HL-60/S4 treated with phorbol 12-myristate 13-acetate at 8.2 ng/mL for 4 days and 3 days (cell line): ENCODE measurements around the gene MRPL36.
"Not testable (repeated sequence)": the region's sequence is repeated elsewhere in the genome, so short reads cannot be mapped to it uniquely, and the experiment has no call there.

Experiments
- in situ Hi-C: fragments of 300-500 bp; cut with MboI; formaldehyde crosslinking; loops from 2 replicates; pipeline ENCODE4 v1.15.0; 2022; ENCODE audit warnings: low sequenced_read_pairs

MRPL36 gene

GRCh38 chr5:1799602-1800471 lies at the start of gene MRPL36:
Gene MRPL36 (minus strand): TSS chr5:1799837. CDS start chr5:1798935, 902 bp downstream.
- in situ Hi-C loops, result no loop called here

DNA sequence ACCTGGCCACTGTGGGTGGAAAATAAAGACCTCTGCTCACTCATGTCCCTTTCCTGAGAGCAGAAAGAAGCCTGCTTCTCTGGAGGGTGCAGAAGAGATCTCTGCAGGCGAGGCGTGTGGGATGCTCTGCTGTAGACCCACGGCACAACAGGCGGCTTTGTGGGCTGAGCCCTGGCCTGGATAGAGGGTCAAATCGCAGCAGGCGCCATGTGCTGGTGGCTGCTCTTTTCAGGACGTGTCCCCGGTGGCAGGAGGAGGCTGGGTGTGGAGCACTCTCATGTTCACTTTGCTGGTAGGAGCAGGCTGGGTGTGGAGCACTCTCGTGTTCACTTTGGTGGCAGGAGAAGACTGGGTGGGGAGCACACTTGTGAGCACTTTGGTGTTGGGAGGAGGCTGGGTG lies 48.0 kb upstream of the MRPL36 start:
- in situ Hi-C loops, result no loop called here

DNA sequence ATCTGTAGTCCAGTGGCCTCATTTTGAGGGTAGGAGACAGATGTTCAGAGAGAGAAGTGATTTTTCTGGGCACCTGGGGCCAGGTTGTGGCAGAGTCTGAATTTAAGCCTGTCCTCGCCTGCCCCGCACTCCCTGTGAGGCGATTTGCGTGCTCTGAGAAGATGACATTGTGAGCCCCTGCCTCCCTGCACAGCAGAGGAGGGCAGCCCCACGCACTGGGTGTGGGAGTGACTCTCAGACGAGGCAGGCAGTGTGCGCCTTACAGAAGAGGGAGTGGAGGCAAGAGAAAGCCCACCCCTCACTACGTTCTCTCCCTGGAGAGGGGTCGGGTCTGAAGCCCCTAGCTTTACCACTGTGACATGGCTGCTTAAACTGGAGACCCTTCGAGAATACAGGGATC lies 47.4 kb upstream of the MRPL36 start:
- in situ Hi-C loops, result no loop called here

GRCh38 chr5:1846583-1846982 lies 46.9 kb upstream of the MRPL36 start:
- in situ Hi-C loops, result no loop called here

GRCh38 chr5:1845696-1846095 lies 46.1 kb upstream of the MRPL36 start:
- in situ Hi-C loops, result no loop called here

- in situ Hi-C loops, result no loop called here
Measured at GRCh38 chr5:1844708-1845436, 45.2 kb upstream of the MRPL36 start.

DNA sequence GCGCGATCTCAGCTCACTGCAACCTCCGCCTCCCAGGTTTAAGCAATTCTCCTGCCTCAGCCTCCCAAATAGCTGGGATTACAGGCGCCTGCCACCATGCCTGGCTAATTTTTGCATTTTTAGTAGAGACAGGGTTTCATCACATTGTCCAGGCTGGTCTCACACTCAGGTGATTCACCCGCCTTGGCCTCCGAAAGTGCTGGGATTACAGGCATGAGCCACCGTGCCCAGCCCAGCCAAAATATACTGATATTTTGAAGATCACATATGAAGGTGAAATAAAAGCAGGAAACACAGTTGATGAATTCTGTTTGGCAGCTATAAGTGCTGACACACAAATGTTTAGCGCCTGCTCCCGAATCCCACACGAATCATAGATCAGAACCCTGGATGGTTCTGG lies 44.1 kb upstream of the MRPL36 start:
- in situ Hi-C loops, result not testable (repeated sequence)

DNA sequence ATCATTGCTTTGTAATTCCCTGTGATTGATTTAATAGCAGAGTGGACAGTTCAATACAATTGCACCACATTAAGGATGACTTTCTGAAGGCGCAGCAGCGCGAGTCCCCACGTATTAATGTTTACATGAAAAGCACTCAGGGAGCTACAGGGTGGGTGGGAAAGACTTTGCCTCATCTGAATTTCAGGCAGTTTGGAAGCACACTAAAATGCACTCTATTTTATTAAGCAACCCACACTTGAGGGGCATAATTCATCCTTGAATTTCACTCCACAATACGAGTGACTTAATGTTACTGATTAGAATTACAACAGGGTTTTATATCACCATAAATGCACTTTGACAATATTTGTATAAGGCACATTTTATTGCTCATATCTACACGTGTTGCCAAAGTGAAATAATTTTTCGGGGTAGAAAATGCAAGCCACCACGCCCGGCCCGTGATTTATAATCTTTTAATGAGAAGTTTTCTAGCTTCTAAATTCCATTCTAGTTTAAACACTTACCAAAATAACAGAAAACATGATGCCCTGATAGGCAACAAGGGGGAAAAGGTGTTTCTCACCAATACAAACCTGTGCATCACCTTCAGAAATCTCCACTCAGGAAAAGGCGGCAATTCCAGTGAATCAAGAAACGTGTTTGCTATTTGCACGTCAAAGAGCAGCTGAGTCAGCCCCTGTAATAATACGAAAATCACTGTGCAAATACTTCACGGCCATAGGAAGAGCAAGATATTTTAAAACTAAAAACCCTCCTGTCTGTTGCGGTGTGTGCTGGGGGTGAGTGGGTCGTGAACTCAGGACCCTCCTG lies 42.6 kb upstream of the MRPL36 start:
- in situ Hi-C loops, result no loop called here

GRCh38 chr5:1840741-1841521 lies 41.3 kb upstream of the MRPL36 start:
- in situ Hi-C loops, result no loop called here

- in situ Hi-C loops, result no loop called here
Measured at GRCh38 chr5:1840071-1840547, 40.5 kb upstream of the MRPL36 start.

DNA sequence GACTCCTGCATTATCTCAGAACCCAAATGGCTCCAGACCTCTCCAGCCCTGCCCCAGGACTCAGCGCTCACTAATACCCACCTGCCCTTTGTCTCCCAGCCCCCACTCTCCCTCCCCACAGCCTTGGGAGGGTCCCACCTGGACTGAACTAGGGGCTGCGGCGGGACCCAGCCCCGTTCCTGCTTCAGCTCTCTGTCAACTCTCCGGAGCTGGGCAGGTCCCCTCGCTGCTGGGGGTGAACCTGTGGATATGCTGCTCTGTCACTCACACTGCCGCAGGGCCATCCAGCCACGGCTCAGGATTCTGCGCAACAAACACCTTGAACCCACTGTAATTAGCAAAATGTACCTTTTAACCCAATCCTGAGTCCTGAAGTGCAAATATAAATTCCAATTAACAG lies 38.4 kb upstream of the MRPL36 start:
- in situ Hi-C loops, result no loop called here

DNA sequence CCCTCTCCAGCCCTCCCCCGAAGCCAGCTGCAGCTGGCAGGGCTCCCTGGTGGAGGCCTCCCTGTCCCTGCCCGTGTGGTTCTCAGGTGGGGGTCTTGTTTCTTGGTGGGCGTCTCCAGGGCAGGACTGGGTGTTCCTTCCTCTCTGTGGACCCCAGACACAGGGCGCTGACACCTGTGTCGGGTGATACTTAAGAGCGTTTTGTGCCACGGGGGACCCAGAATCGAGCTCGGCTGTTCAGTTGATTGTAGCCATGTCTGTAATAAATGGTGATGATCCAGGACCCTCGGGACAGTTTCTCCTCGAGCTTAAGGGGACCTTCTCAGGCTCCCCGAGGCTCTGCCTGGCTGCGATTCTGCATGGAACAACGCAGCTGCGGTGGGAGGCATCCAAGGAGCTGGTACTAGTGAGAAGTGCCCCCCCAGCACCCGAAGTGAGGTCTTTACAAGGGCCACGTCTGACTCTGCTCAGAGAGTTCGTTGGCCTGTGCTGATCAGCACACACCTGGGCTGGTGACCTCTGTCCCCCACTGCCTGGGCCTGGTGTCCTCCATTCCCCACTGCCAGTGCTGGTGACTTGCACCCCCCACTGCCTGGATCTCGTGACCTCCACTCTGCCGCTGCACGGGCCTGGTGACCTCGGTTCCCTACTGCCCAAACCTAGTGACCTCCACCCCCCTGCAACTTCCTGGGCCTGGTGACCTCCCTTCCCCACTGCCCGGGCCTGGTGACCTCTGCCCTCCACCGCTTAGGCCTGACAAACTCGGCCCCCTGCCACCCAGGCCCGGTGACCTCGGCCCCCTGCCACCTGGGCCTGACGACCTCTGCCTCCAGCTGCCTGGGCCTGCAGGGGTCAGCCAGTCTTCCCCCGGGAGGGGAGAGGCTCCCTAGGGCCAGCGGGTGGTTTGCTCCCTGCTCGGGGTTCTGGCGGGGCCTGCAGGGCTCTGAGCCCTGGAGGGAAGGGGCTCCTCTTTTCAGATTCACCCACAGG lies 37.5 kb upstream of the MRPL36 start:
- in situ Hi-C loops, result no loop called here

DNA sequence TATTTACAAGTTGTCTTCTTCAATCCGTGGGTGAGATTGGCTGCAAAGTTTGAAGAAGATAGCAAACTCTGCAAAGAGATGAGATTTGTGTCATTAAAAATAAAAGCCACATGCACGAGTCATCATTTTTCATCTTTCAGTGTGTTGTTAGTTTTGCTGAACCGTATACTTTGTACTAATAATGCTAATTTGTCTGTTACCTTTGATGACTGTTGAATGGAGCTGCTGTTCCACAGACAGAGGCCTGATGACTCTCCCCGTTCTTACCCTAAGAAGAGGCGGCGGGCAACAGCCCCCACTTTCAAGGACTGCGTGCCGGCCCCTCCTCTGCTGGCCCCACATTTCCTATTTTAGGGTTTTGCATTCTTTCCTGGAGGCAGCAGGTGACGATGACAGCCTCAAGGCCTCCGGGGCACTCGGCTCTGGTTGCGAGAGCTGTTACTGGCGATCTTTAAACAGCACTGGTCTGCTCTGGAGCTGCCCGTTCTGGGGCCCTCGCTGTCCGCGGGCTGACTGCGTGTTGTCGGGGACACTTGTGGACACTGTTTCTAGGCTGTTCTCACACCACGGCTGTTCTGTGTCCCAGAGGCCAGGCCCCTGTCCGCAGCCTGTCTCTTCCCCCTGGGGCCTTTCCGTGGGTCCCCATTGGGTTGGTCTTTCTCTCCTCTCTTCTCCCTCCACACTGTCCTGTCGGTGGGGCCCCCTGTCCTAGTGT lies 36.7 kb upstream of the MRPL36 start:
- in situ Hi-C loops, result no loop called here

GRCh38 chr5:1835431-1835830 lies 35.8 kb upstream of the MRPL36 start:
- in situ Hi-C loops, result no loop called here

DNA sequence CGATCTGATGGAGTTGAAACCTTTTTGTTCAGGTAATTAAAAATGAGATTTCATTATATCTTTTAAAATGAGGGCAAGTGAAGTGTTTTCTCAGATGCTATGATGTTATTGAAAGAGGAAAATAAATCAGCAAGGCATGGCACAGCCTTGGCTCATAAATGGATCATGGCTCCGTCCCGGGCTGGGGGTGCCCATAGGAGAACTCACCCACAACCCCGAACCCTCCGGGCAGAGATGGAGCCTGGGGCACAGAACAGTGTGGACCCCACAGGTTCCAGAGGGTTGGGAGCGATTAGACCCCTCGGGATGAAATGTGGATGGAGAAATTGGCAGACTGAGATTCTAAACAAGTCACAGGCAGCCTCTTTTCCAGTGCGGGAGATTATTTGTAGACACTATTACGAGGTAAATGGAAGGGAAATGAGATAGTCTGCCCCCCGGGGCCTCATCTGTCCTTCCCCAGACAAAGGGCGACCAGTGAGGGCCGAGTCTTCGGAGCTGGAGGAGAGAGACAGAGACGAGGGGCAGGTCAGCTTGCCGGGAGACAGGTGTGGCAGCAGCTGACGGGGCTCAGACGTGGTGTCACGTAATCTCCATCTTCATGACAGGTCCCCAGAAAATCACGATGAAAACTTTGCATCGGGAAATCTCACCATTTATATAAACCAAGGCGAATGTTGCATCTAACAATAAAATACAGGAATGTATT lies 35.2 kb upstream of the MRPL36 start:
- in situ Hi-C loops, result no loop called here

- in situ Hi-C loops, result no loop called here
Measured at GRCh38 chr5:1834022-1834551, 34.5 kb upstream of the MRPL36 start.

DNA sequence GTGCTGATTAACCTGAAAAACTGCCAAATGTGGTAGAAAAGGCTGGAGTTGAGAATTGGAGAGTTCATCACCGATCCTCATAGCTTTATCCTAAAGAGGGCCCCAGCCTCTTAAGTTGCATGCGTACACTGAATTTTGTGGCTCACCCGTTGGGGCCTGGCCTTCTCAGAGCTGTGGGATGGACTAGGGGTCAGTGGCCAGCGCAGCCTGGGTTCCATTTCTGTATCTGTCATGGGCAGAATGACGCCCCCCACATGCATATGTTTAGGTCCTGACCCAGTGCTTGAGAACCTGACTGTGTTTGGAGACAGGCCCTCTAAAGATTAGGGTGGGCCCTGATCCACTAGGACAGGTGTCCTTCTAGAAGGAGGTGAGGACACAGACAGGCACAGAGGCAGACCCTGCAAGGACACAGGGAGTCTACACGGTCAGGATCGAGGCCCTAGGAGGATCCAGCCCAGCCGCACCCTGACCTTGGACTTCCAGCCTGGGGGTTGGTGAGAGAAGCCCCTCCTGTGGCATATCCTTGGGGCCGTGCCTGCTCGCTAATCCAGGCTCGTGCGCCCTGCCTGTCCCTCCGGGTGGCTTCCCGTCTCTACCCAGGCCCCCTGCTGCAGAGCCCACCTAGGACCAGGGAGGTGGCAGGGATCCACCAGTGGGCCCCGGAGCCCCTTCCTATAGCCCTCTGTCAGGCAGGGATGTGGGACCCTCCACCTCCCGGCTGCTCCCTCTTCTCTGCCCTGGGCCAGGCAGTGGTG lies 33.8 kb upstream of the MRPL36 start:
- in situ Hi-C loops, result no loop called here
